Hepatocyte (in vitro differentiated cells): ENCODE data around the gene TLNRD1. TPM values are rescaled to one million over a fixed set of nuclear protein-coding genes. Genes with fewer than 3 reads are reported as not detected.

Source experiments
- DNase-seq: peaks from one replicate; pipeline ENCODE4 v3.0.0-alpha.2; 2016; ENCODE audit warnings: low spot score
- H2AFZ ChIP-seq: fragments of 200-600 bp; sonication (generic); 2 replicates; pipeline ENCODE4 v1.6.0; 2016; ENCODE audit warnings: antibody characterized with exemption, mild to moderate bottlenecking
- H3K27ac ChIP-seq: fragments of 200-600 bp; sonication (generic); 2 replicates; pipeline ENCODE4 v1.5.1; 2016; ENCODE audit warnings: mild to moderate bottlenecking
- H3K27me3 ChIP-seq: fragments of 200-600 bp; sonication (generic); 2 replicates; pipeline ENCODE4 v1.6.1; 2016
- H3K36me3 ChIP-seq: fragments of 200-600 bp; sonication (generic); replicated peaks from 2 replicates; pipeline ENCODE4 v1.5.1; 2016; ENCODE audit warnings: low read depth; ENCODE audit not compliant: insufficient read depth
- H3K4me1 ChIP-seq: fragments of 200-600 bp; sonication (generic); 2 replicates; pipeline ENCODE4 v1.5.1; 2016; ENCODE audit warnings: mild to moderate bottlenecking, moderate library complexity; ENCODE audit not compliant: insufficient read depth
- H3K4me2 ChIP-seq: fragments of 200-600 bp; sonication (generic); 2 replicates; pipeline ENCODE4 v1.6.0; 2016
- H3K4me3 ChIP-seq: fragments of 200-600 bp; sonication (generic); 2 replicates; pipeline ENCODE4 v1.5.1; 2016; ENCODE audit warnings: mild to moderate bottlenecking
- H3K79me2 ChIP-seq: fragments of 200-600 bp; sonication (generic); 2 replicates; pipeline ENCODE4 v1.6.0; 2017; ENCODE audit warnings: mild to moderate bottlenecking
- H3K9me2 ChIP-seq: fragments of 200-600 bp; sonication (generic); replicated peaks from 2 replicates; pipeline ENCODE4 v1.6.0; 2017; ENCODE audit warnings: mild to moderate bottlenecking; ENCODE audit not compliant: insufficient read depth
- H3K9me3 ChIP-seq: fragments of 200-600 bp; sonication (generic); 2 replicates; pipeline ENCODE4 v1.5.1; 2016; ENCODE audit warnings: low read depth, mild to moderate bottlenecking
- H4K20me1 ChIP-seq: fragments of 200-600 bp; sonication (generic); 2 replicates; pipeline ENCODE4 v1.6.0; 2016; ENCODE audit warnings: mild to moderate bottlenecking; ENCODE audit not compliant: insufficient read depth, poor library complexity, severe bottlenecking
- EZH2 ChIP-seq: fragments of 200-600 bp; sonication (generic); IDR thresholded peaks from 2 replicates; pipeline ENCODE4 v1.6.1; 2016; ENCODE audit warnings: antibody characterized with exemption, mild to moderate bottlenecking, borderline replicate concordance
- EZH2phosphoT487 ChIP-seq: fragments of 200-600 bp; sonication (generic); IDR thresholded peaks from one replicate; pipeline ENCODE4 v1.6.1; 2018; ENCODE audit warnings: antibody characterized with exemption, mild to moderate bottlenecking, low read depth, moderate library complexity; ENCODE audit not compliant: unreplicated experiment, severe bottlenecking
- WGBS: methylation state at CpG from one replicate; pipeline ENCODE4 v1.1.6; 2016; ENCODE audit warnings: low lambda C conversion rate; ENCODE audit errors: missing lambda C conversion rate; 5-methylcytosine and 5-hydroxymethylcytosine counted together
- polyA plus RNA-seq: library from polyadenylated mRNA; unstranded; fragments of >200 nt; fragmentation: Nextera tagmentation; extraction: Ambion mirVana; gene quantifications from 2 replicates; pipeline ENCODE4 v1.2.1, GENCODE V29; 2016
- total RNA-seq: library from RNA; depleted of rRNA; stranded (reverse); fragments of >200 nt; gene quantifications from 2 replicates; pipeline ENCODE4 v1.2.3, GENCODE V29; 2014
- TF ChIP-seq, protein P1 (sequence below): fragments of 200-600 bp; sonication (generic); IDR thresholded peaks from 2 replicates; pipeline ENCODE4 v1.5.1; 2016; ENCODE audit warnings: antibody characterized with exemption, mild to moderate bottlenecking; ENCODE audit not compliant: poor library complexity

TLNRD1 gene
- total and polyA plus RNA-seq, 2 experiments from 2014 or later: 10.3 to 15.6 TPM

DNA sequence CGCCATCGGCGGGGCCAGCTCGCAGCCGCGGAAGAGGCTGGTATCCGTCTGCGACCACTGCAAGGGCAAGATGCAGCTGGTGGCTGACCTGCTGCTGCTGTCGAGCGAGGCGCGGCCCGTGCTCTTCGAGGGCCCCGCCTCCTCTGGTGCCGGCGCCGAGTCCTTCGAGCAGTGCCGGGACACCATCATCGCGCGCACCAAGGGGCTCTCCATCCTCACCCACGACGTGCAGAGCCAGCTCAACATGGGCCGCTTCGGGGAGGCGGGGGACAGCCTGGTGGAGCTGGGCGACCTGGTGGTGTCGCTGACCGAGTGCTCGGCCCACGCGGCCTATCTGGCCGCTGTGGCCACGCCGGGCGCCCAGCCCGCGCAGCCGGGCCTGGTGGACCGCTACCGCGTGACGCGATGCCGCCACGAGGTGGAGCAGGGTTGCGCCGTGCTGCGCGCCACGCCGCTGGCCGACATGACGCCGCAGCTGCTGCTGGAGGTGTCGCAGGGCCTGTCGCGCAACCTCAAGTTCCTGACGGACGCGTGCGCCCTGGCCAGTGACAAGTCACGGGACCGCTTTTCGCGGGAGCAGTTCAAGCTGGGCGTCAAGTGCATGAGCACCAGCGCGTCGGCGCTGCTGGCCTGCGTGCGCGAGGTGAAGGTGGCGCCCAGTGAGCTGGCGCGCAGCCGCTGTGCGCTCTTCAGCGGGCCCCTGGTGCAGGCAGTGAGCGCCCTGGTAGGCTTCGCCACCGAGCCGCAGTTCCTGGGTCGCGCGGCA lies 1.8 kb downstream of the TLNRD1 start:
- no peak for TF ChIP-seq EZH2phosphoT487
- TF ChIP-seq EZH2: no peak
- TF ChIP-seq, protein P1, sequence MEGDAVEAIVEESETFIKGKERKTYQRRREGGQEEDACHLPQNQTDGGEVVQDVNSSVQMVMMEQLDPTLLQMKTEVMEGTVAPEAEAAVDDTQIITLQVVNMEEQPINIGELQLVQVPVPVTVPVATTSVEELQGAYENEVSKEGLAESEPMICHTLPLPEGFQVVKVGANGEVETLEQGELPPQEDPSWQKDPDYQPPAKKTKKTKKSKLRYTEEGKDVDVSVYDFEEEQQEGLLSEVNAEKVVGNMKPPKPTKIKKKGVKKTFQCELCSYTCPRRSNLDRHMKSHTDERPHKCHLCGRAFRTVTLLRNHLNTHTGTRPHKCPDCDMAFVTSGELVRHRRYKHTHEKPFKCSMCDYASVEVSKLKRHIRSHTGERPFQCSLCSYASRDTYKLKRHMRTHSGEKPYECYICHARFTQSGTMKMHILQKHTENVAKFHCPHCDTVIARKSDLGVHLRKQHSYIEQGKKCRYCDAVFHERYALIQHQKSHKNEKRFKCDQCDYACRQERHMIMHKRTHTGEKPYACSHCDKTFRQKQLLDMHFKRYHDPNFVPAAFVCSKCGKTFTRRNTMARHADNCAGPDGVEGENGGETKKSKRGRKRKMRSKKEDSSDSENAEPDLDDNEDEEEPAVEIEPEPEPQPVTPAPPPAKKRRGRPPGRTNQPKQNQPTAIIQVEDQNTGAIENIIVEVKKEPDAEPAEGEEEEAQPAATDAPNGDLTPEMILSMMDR: no peak
- Histone ChIP-seq H3K9me2 (no peaks in the 10 kb centered on the region), H3K4me1 (no peaks in the 10 kb centered on the region), H2AFZ (no peak overlapping the region), H3K36me3 (no peaks in the 10 kb centered on the region), H3K79me2 (peaks cover 52% of the 10 kb centered on the region), H3K4me3 (peak overlapping the region; percentile 85), H3K4me2 (peak overlapping the region; percentile 92), H3K27me3 (no peaks in the 10 kb centered on the region), H4K20me1 (peaks cover 14% of the 10 kb centered on the region), H3K27ac (no peak overlapping the region), H3K9me3 (no peaks in the 10 kb centered on the region)
- WGBS: 67% methylated on average over 81 of the region's 89 CpGs
- no peak for DNase-seq

DNA sequence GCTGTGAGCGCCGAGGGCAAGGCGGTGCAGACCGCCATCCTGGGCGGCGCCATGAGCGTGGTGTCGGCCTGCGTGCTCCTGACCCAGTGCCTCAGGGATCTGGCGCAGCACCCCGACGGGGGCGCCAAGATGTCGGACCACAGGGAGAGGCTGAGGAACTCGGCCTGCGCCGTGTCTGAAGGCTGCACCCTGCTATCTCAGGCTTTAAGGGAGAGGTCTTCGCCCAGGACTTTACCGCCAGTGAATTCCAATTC lies 2.3 kb downstream of the TLNRD1 start:
- no peaks in the 10 kb centered on the region for H3K27me3 ChIP-seq
- H3K4me2 ChIP-seq: no peak overlapping the region
- H3K4me1 ChIP-seq: no peaks in the 10 kb centered on the region
- WGBS: 97% methylated on average over 12 of the region's 19 CpGs
- H2AFZ ChIP-seq: no peak overlapping the region
- no peaks in the 10 kb centered on the region for H3K9me2 ChIP-seq
- peaks cover 52% of the 10 kb centered on the region for H3K79me2 ChIP-seq
- peaks cover 14% of the 10 kb centered on the region for H4K20me1 ChIP-seq
- H3K4me3 ChIP-seq: no peak overlapping the region
- no peak overlapping the region for H3K27ac ChIP-seq
- H3K9me3 ChIP-seq: no peaks in the 10 kb centered on the region
- TF ChIP-seq, protein P1: no peak
- TF ChIP-seq EZH2 (no peak), EZH2phosphoT487 (no peak)
- H3K36me3 ChIP-seq: no peaks in the 10 kb centered on the region
- DNase-seq: no peak

DNA sequence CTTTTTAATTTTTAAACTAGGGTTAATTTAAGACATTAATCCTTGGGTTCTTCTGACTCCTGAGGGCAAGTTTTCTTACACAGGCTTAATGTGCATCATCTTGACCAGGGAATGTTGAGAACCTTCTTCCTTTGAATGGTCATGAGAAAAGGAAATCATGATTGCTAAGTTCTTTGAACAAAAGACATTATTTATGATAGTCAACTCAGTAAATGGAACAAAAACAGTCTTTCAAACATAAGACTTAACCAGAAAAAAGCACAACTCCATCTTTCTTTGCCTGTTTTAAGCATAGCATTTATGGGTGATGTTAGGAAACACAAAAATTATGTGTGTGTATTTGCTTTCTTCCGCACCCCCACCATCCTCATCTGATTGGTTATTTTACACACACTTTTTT lies 5.4 kb downstream of the TLNRD1 start:
- TF ChIP-seq, protein P1: no peak
- no peak for TF ChIP-seq EZH2phosphoT487
- TF ChIP-seq EZH2: no peak
- 95% methylated on average over 1 of the region's 1 CpG for WGBS
- Histone ChIP-seq H4K20me1 (peaks cover 14% of the 10 kb centered on the region), H3K27me3 (no peaks in the 10 kb centered on the region), H3K9me2 (no peaks in the 10 kb centered on the region), H3K4me1 (no peaks in the 10 kb centered on the region), H3K9me3 (no peaks in the 10 kb centered on the region), H3K27ac (no peak overlapping the region), H3K4me3 (no peak overlapping the region), H3K4me2 (no peak overlapping the region), H2AFZ (no peak overlapping the region), H3K36me3 (no peaks in the 10 kb centered on the region), H3K79me2 (peaks cover 52% of the 10 kb centered on the region)
- DNase-seq: no peak
